GM12878 (cell line): ENCODE results near the gene FBXL17. TPM values are rescaled to one million over a fixed set of nuclear protein-coding genes. Genes with fewer than 3 reads are reported as not detected.

Source experiments
- ATAC-seq: fragments of 200-7000 bp; cut with Tn5 transposase; 3 replicates; pipeline ENCODE4 v1.9.1; 2020; ENCODE audit warnings: mild to moderate bottlenecking, moderate library complexity
- BruUV-seq: library from RNA; stranded (reverse); fragments of 400-500 nt; replicated peaks from 2 replicates; lab custom pipeline; 2021; lab: Mats Ljungman, UMichigan
- CTCF ChIA-PET: fragments of 300-600 bp; sonication (Branson Sonifier 250); formaldehyde crosslinking; extraction: SDS; loops from one replicate; lab custom pipeline; 2021; ENCODE audit warnings: inconsistent platforms; lab: Yijun Ruan, JAX
- POLR2A ChIA-PET: fragments of 350-600 bp; formaldehyde crosslinking; extraction: SDS; loops from one replicate; lab custom pipeline; 2021; ENCODE audit warnings: inconsistent platforms; lab: Charles Lee
- RAD21 ChIA-PET: fragments of 300-600 bp; sonication (Branson Sonifier 250); formaldehyde crosslinking; loops from one replicate; lab custom pipeline; 2023; ENCODE audit warnings: antibody characterized with exemption; ENCODE audit not compliant: unreplicated experiment; lab: Charles Lee
- SMC1A ChIA-PET: fragments of 300-600 bp; sonication (Branson Sonifier 250); formaldehyde crosslinking; loops from one replicate; lab custom pipeline; 2023; ENCODE audit not compliant: unreplicated experiment, uncharacterized antibody; lab: Charles Lee
- DNase-seq: peaks from one replicate; pipeline ENCODE4 v3.0.0-alpha.2; 2011; ENCODE audit warnings: low read depth, low spot score
- FAIRE-seq: peaks from 3 replicates; lab custom pipeline; 2011; peaks lifted over from hg19 to GRCh38; lab: Jason Lieb, UNC
- H2AFZ ChIP-seq: 2 replicates; pipeline ENCODE4 v1.6.0; 2011; ENCODE audit warnings: low read depth, low read length, control low read depth; ENCODE audit not compliant: control insufficient read depth
- H3K27ac ChIP-seq: 2 replicates; pipeline ENCODE4 v1.5.1; 2011; ENCODE audit warnings: control low read depth; ENCODE audit not compliant: control insufficient read depth, insufficient read depth
- H3K27me3 ChIP-seq, 2 experiments: replicated peaks in 1 of 2; 2 replicates each; pipeline versions ENCODE4 v1.6.0 to v1.6.1; 2011; ENCODE audit warnings: low read length in 1 of 2; ENCODE audit not compliant: control insufficient read depth in 2 of 2, insufficient read depth in 2 of 2
- H3K36me3 ChIP-seq, 2 experiments: 2 replicates each; pipeline ENCODE4 v1.5.1; 2011; ENCODE audit warnings: low read length in 1 of 2; ENCODE audit not compliant: control insufficient read depth in 2 of 2, insufficient read depth in 2 of 2
- H3K4me1 ChIP-seq: 2 replicates; pipeline ENCODE4 v1.6.1; 2011; ENCODE audit warnings: mild to moderate bottlenecking, low read length, moderate library complexity, mixed read lengths; ENCODE audit not compliant: control insufficient read depth, insufficient read depth
- H3K4me2 ChIP-seq: 2 replicates; pipeline ENCODE4 v1.6.0; 2011; ENCODE audit warnings: control low read depth; ENCODE audit not compliant: control insufficient read depth, insufficient read depth
- H3K4me3 ChIP-seq: fragments of 200-600 bp; sonication (generic); 2 replicates; pipeline ENCODE4 v1.5.1; 2016
- H3K79me2 ChIP-seq: 2 replicates; pipeline ENCODE4 v1.6.0; 2011; ENCODE audit warnings: low read length; ENCODE audit not compliant: control insufficient read depth, insufficient read depth
- H3K9ac ChIP-seq: 2 replicates; pipeline ENCODE4 v1.8.0; 2011; ENCODE audit warnings: low read length, control low read depth, mixed read lengths; ENCODE audit not compliant: control insufficient read depth, insufficient read depth
- H3K9me3 ChIP-seq: replicated peaks from 3 replicates; pipeline ENCODE4 v1.5.1; 2011; ENCODE audit warnings: mild to moderate bottlenecking, low read length; ENCODE audit not compliant: control insufficient read depth, insufficient read depth
- H4K20me1 ChIP-seq: 2 replicates; pipeline ENCODE4 v1.6.0; 2011; ENCODE audit not compliant: control insufficient read depth, insufficient read depth
- ATF7 ChIP-seq: fragments of 450-650 bp; IDR thresholded peaks from 2 replicates; pipeline ENCODE4 v1.6.1; 2016; ENCODE audit warnings: low read depth, mild to moderate bottlenecking
- EGR1 ChIP-seq, 2 experiments: IDR thresholded peaks; 1 replicate in 1 of 2; 2 replicates in 1 of 2; pipeline ENCODE4 v1.6.1; 2011 to 2012; ENCODE audit warnings: low read depth in 2 of 2, low read length in 2 of 2, borderline replicate concordance in 1 of 2, mild to moderate bottlenecking in 1 of 2, moderate library complexity in 1 of 2
- MEF2B ChIP-seq: fragments of 450-650 bp; IDR thresholded peaks from 2 replicates; pipeline ENCODE4 v1.6.1; 2018; ENCODE audit warnings: mild to moderate bottlenecking, moderate library complexity; ENCODE audit not compliant: partially characterized antibody, poor library complexity, severe bottlenecking
- RAD21 ChIP-seq: IDR thresholded peaks from 2 replicates; pipeline ENCODE4 v1.6.1; 2011; ENCODE audit warnings: mild to moderate bottlenecking, low read depth, low read length, moderate library complexity; ENCODE audit not compliant: insufficient read depth
- RCOR1 ChIP-seq: conservative IDR thresholded peaks from 2 replicates; pipeline ENCODE4 v1.6.1; 2012; ENCODE audit warnings: low read depth, low read length, improper control_type of control experiment
- RFX5 ChIP-seq: IDR thresholded peaks from 2 replicates; pipeline ENCODE4 v1.6.1; 2011; ENCODE audit warnings: low read depth, low read length, improper control_type of control experiment
- SIX5 ChIP-seq: IDR thresholded peaks from 2 replicates; pipeline ENCODE4 v1.6.1; 2011; ENCODE audit warnings: mild to moderate bottlenecking, low read depth, low read length, moderate library complexity; ENCODE audit not compliant: severe bottlenecking
- YBX1 ChIP-seq: fragments of 450-650 bp; IDR thresholded peaks from 2 replicates; pipeline ENCODE4 v1.6.1; 2016; ENCODE audit warnings: antibody characterized with exemption
- WGBS: methylation state at CpG from one replicate; pipeline ENCODE4 v1.1.6; 2016; ENCODE audit warnings: low lambda C conversion rate; ENCODE audit not compliant: insufficient replicate concordance, insufficient coverage; ENCODE audit errors: missing lambda C conversion rate; 5-methylcytosine and 5-hydroxymethylcytosine counted together
- in situ Hi-C: fragments of 300-500 bp; cut with MboI; formaldehyde crosslinking; loops from 9 replicates; pipeline ENCODE4 v1.14.3; 2018; ENCODE audit warnings: mixed read lengths
- intact Hi-C: fragments of 100-400 bp; cut with micrococcal nuclease; formaldehyde crosslinking; loops from one replicate; pipeline ENCODE4 v1.14.2; 2022; ENCODE audit not compliant: unreplicated experiment
- polyA plus RNA-seq, 11 experiments: library from polyadenylated mRNA; depleted of rRNA in 4 of 11; unstranded in 6 of 11; stranded (reverse) in 5 of 11; fragments of >200 nt; fragmentation: Nextera tagmentation in 4 of 11; fragmentation: Illumina TruSeq in 1 of 11; extraction: Ambion mirVana in 4 of 11; extraction: Trizol in 1 of 11; gene quantifications; 1 replicate in 1 of 11; 2 replicates in 10 of 11; pipeline versions ENCODE4 v1.2.1 to v1.2.3, GENCODE V29; 2011 to 2016; ENCODE audit warnings: inconsistent platforms in 2 of 11, missing spikeins in 2 of 11, low read depth in 1 of 11
- total RNA-seq, 4 experiments: library from RNA; depleted of rRNA in 3 of 4; stranded (reverse); fragments of >200 nt in 3 of 4; fragmentation: Illumina TruSeq in 1 of 4; extraction: Trizol in 1 of 4; gene quantifications; 2 replicates each; pipeline versions ENCODE4 v1.2.1 to v1.2.3, GENCODE V29; 2013 to 2021
- TF ChIP-seq, protein P1 (sequence below): fragments of 450-650 bp; IDR thresholded peaks from 2 replicates; pipeline ENCODE4 v1.6.1; 2017; ENCODE audit warnings: mild to moderate bottlenecking, low read depth, inconsistent platforms; ENCODE audit not compliant: poor library complexity, severe bottlenecking
- TF ChIP-seq, protein P2 (sequence below): fragments of 450-650 bp; IDR thresholded peaks from 2 replicates; pipeline ENCODE4 v1.6.1; 2018; ENCODE audit warnings: mild to moderate bottlenecking, low read depth, moderate library complexity; ENCODE audit not compliant: partially characterized antibody

Gene FBXL17
- total and polyA plus RNA-seq, 10 of the 15 experiments (the other 5 are each of a cell fraction or from before 2014, with no cell fraction given), result 0.88 to 9.0 (median 4.4) TPM

DNA sequence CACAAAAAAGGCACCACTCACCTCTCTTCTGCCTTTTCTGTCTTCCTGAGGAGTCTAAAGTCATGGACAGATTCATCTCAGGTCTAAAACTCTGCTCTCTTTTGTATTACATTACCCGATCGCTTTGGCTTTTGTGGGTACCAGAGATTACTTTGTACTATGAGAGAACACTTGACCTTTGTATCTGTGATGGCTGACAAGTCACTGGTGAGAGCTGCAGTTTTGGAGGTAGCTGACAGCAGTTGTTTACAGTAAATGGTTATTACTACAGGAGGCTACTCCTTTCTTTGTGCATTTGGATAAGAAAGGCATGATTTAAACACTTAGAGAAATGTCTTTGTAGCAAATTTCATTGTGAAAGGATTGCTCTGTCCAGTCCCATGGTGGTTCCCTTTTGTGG lies 307.3 kb downstream of the FBXL17 start:
- FAIRE-seq (no peak), ATAC-seq (no peak), DNase-seq (no peak)
- CTCF ChIA-PET, result no interaction called here
- RAD21 ChIA-PET, result interaction anchor here (0.8 kb wide), 1 partner anchor 64 kb away, joined by 3 read pairs; no protein-coding TSS in a partner anchor
- SMC1A ChIA-PET, result interaction anchor here (2.1 kb wide), 1 partner anchor 10 kb away, joined by 6 read pairs; no protein-coding TSS in a partner anchor
- H4K20me1 ChIP-seq, result no peaks in the 10 kb centered on the region
- no peak overlapping the region for H3K27ac ChIP-seq
- H3K27me3 ChIP-seq, result no peaks in the 10 kb centered on the region
- no TSS peak for BruUV-seq
- H3K79me2 ChIP-seq, result no peaks in the 10 kb centered on the region
- no peaks in the 10 kb centered on the region for H3K36me3 ChIP-seq
- no peaks in the 10 kb centered on the region for H3K4me1 ChIP-seq
- POLR2A ChIA-PET, result interaction anchor here (0.6 to 0.7 kb wide), 2 partner anchors 45 to 198 kb away, joined by 3 to 5 read pairs; no protein-coding TSS in a partner anchor
- H3K4me3 ChIP-seq, result no peak overlapping the region
- in situ Hi-C loops, result no loop called here
- H2AFZ ChIP-seq, result no peak overlapping the region
- H3K4me2 ChIP-seq, result no peak overlapping the region
- H3K9me3 ChIP-seq, result no peaks in the 10 kb centered on the region; the same call in 2 of the 3 replicates
- H3K9ac ChIP-seq, result no peak overlapping the region
- no peak for TF ChIP-seq ATF7
- TF ChIP-seq, all 136 proteins: peak for 0
- 97% methylated on average over 2 of the region's 2 CpGs for WGBS
- intact Hi-C loops, result no loop called here

DNA sequence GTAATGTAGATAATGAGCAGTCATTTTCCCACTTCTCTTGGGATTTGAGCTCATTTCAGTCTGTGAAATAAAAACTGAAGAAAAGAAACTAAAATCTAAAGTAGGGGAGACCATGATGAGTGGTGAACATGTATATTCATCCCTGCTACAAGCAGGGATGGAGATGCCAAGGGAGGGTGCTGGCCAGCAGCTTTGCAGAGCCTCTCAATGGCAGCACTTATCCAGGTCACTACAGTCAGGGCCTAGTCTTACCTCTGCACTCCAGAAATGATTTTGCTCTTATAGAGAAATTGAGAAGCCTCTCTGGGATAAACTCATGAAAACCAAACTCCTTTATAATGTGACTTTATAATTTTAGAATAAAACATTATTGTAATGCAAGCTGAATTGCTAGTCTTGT lies 317.6 kb downstream of the FBXL17 start:
- Histone ChIP-seq H3K4me1 (no peaks in the 10 kb centered on the region), H3K4me3 (no peak overlapping the region), H3K36me3 (no peaks in the 10 kb centered on the region), H3K4me2 (no peak overlapping the region), H3K27ac (no peak overlapping the region), H4K20me1 (no peaks in the 10 kb centered on the region), H3K9ac (no peak overlapping the region), H2AFZ (no peak overlapping the region), H3K27me3 (no peaks in the 10 kb centered on the region), H3K79me2 (no peaks in the 10 kb centered on the region), H3K9me3 (no peaks in the 10 kb centered on the region)
- no TSS peak for BruUV-seq
- ChIA-PET CTCF (no interaction called here), SMC1A (interaction anchor here (0.5 to 2.3 kb wide), 4 partner anchors 9 to 879 kb away, joined by 3 to 6 read pairs (median 4); no protein-coding TSS in a partner anchor), POLR2A (interaction anchor here (0.5 kb wide), 1 partner anchor 1253 kb away, joined by 3 read pairs; no protein-coding TSS in a partner anchor), RAD21 (no interaction called here)
- in situ Hi-C loops, result no loop called here
- DNase-seq, result no peak
- TF ChIP-seq MEF2B, result no peak
- TF ChIP-seq, protein P1, sequence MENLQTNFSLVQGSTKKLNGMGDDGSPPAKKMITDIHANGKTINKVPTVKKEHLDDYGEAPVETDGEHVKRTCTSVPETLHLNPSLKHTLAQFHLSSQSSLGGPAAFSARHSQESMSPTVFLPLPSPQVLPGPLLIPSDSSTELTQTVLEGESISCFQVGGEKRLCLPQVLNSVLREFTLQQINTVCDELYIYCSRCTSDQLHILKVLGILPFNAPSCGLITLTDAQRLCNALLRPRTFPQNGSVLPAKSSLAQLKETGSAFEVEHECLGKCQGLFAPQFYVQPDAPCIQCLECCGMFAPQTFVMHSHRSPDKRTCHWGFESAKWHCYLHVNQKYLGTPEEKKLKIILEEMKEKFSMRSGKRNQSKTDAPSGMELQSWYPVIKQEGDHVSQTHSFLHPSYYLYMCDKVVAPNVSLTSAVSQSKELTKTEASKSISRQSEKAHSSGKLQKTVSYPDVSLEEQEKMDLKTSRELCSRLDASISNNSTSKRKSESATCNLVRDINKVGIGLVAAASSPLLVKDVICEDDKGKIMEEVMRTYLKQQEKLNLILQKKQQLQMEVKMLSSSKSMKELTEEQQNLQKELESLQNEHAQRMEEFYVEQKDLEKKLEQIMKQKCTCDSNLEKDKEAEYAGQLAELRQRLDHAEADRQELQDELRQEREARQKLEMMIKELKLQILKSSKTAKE, result no peak
- no peak for TF ChIP-seq EGR1 (IDR thresholded peaks at IDR 0.05; ENCODE audit: borderline replicate concordance in 1 of 2, low read depth in 2 of 2, low read length in 2 of 2)
- no peak for TF ChIP-seq YBX1
- TF ChIP-seq, protein P2, sequence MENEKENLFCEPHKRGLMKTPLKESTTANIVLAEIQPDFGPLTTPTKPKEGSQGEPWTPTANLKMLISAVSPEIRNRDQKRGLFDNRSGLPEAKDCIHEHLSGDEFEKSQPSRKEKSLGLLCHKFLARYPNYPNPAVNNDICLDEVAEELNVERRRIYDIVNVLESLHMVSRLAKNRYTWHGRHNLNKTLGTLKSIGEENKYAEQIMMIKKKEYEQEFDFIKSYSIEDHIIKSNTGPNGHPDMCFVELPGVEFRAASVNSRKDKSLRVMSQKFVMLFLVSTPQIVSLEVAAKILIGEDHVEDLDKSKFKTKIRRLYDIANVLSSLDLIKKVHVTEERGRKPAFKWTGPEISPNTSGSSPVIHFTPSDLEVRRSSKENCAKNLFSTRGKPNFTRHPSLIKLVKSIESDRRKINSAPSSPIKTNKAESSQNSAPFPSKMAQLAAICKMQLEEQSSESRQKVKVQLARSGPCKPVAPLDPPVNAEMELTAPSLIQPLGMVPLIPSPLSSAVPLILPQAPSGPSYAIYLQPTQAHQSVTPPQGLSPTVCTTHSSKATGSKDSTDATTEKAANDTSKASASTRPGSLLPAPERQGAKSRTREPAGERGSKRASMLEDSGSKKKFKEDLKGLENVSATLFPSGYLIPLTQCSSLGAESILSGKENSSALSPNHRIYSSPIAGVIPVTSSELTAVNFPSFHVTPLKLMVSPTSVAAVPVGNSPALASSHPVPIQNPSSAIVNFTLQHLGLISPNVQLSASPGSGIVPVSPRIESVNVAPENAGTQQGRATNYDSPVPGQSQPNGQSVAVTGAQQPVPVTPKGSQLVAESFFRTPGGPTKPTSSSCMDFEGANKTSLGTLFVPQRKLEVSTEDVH, result no peak
- no peak for TF ChIP-seq RAD21
- TF ChIP-seq RFX5, result no peak
- TF ChIP-seq SIX5, result no peak
- no peak for TF ChIP-seq RCOR1
- intact Hi-C loops, result no loop called here
- no peak for FAIRE-seq
- no peak for ATAC-seq
